ENCODE data around the gene SMYD3. TPM values are rescaled to one million over a fixed set of nuclear protein-coding genes. Genes with fewer than 3 reads are reported as not detected.

Gene SMYD3
- total and polyA plus RNA-seq, 2 donors (not counting 1 experiment from before 2014, with no cell fraction given), result 9.7 to 37.2 TPM

DNA sequence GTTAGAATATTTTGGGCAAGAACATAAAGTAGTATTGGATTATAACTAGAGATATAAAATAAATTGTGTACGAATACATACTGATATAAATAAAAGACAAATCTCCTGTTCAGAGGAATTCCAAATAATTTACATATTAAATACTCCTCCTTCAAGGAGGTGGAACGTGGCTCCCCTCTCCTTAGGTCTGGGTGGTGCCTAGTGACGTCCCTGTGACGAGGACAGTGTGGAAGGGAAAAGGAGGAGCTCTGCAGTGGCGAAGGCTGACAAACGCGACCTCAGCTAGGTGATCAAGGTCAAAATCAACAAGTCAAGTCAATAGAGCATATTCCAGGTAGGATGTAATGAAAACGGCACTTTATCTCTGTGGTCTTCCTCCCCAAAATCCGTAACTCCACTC, 310.0 kb downstream of the SMYD3 start:
- POLR2A ChIA-PET, result no interaction called here
- intact Hi-C loops (cut with micrococcal nuclease), result no loop called here

DNA sequence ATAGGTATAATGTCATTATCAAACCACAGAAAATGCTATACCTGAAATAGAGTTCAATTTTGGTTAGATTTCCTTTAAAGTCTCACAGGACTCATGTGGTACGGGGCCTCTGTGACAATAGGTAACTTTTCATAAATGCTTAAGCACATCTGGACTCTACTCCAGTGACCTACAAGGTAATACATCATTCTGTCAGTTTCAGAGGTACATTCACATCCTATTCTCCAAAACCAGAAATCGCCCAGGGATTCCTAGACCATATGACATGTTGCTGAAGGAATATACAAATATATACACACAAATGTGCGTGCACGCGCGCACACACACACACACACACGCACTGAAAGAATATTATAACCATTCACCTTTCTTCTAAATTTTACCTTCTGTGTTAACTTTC, 311.8 kb downstream of the SMYD3 start:
- Histone ChIP-seq H4K20me1 (ENCODE audit: control insufficient read depth, insufficient read depth, low read length, poor library complexity, severe bottlenecking) (no peaks in the 10 kb centered on the region), H3K9me3 (ENCODE audit: control extremely low read depth in 1 of 3, control insufficient read depth in 2 of 3, insufficient read depth in 1 of 3, low read length in 2 of 3) (no peaks in the 10 kb centered on the region), H3K4me2 (replicated peaks; ENCODE audit: low read depth, low read length, poor library complexity, severe bottlenecking) (no peak overlapping the region), H2AFZ (ENCODE audit: insufficient read depth, low read depth, low read length, poor library complexity, severe bottlenecking) (no peak overlapping the region), H3K4me3 (ENCODE audit: control extremely low read depth in 1 of 5, extremely low read depth in 1 of 5, insufficient read depth in 1 of 5, low read depth in 2 of 5, low read length in 4 of 5) (no peak overlapping the region), H3K36me3 (replicated peaks in 1 of 2; ENCODE audit: control extremely low read depth in 1 of 2, control insufficient read depth in 1 of 2, extremely low read depth in 1 of 2, insufficient read depth in 2 of 2, low read length in 1 of 2) (no peaks in the 10 kb centered on the region), H3K9ac (ENCODE audit: low read length) (no peak overlapping the region), H3K79me2 (ENCODE audit: control insufficient read depth, insufficient read depth, low read length) (no peaks in the 10 kb centered on the region), H3K27ac (ENCODE audit: low read length in 2 of 2) (no peak overlapping the region), H3K27me3 (replicated peaks in 1 of 4; ENCODE audit: control extremely low read depth in 1 of 4, control insufficient read depth in 3 of 4, insufficient read depth in 4 of 4, low read length in 3 of 4) (no peaks in the 10 kb centered on the region), H3K4me1 (ENCODE audit: control insufficient read depth in 2 of 2, insufficient read depth in 2 of 2, low read length in 2 of 2) (no peaks in the 10 kb centered on the region)
- no peaks in the 10 kb centered on the region for H3K9me3 Mint-ChIP-seq (ENCODE audit: insufficient read depth)
- ChIA-PET CTCF (no interaction called here), POLR2A (no interaction called here)
- TF ChIP-seq, protein P1, sequence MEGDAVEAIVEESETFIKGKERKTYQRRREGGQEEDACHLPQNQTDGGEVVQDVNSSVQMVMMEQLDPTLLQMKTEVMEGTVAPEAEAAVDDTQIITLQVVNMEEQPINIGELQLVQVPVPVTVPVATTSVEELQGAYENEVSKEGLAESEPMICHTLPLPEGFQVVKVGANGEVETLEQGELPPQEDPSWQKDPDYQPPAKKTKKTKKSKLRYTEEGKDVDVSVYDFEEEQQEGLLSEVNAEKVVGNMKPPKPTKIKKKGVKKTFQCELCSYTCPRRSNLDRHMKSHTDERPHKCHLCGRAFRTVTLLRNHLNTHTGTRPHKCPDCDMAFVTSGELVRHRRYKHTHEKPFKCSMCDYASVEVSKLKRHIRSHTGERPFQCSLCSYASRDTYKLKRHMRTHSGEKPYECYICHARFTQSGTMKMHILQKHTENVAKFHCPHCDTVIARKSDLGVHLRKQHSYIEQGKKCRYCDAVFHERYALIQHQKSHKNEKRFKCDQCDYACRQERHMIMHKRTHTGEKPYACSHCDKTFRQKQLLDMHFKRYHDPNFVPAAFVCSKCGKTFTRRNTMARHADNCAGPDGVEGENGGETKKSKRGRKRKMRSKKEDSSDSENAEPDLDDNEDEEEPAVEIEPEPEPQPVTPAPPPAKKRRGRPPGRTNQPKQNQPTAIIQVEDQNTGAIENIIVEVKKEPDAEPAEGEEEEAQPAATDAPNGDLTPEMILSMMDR (IDR thresholded peaks at IDR 0.05), result no peak
- TF ChIP-seq EZH2 (IDR thresholded peaks at IDR 0.05; ENCODE audit: borderline replicate concordance, insufficient read depth, low read depth, low read length, poor library complexity, severe bottlenecking), result no peak
- H3K27ac Mint-ChIP-seq, result no peak overlapping the region
- no peak overlapping the region for H3K4me3 Mint-ChIP-seq
- no peaks in the 10 kb centered on the region for H3K4me1 Mint-ChIP-seq
- DNase-seq (no peak), ATAC-seq (ENCODE audit: low read depth) (no peak)
- WGBS (ENCODE audit: insufficient coverage), result 80% methylated on average over 6 of the region's 7 CpGs
- H3K27me3 Mint-ChIP-seq, result no peaks in the 10 kb centered on the region
- intact Hi-C loops (cut with micrococcal nuclease), result no loop called here

More for the DNA sequence above, 310.0 kb downstream of the SMYD3 start:
- Histone ChIP-seq H4K20me1 (ENCODE audit: control insufficient read depth, insufficient read depth, low read length, poor library complexity, severe bottlenecking) (no peaks in the 10 kb centered on the region), H3K36me3 (replicated peaks in 1 of 2; ENCODE audit: control extremely low read depth in 1 of 2, control insufficient read depth in 1 of 2, extremely low read depth in 1 of 2, insufficient read depth in 2 of 2, low read length in 1 of 2) (no peaks in the 10 kb centered on the region), H3K4me1 (ENCODE audit: control insufficient read depth in 2 of 2, insufficient read depth in 2 of 2, low read length in 2 of 2) (no peaks in the 10 kb centered on the region), H3K27ac (ENCODE audit: low read length in 2 of 2) (no peak overlapping the region), H3K9me3 (ENCODE audit: control extremely low read depth in 1 of 3, control insufficient read depth in 2 of 3, insufficient read depth in 1 of 3, low read length in 2 of 3) (no peaks in the 10 kb centered on the region), H3K27me3 (replicated peaks in 1 of 4; ENCODE audit: control extremely low read depth in 1 of 4, control insufficient read depth in 3 of 4, insufficient read depth in 4 of 4, low read length in 3 of 4) (no peaks in the 10 kb centered on the region), H3K4me3 (ENCODE audit: control extremely low read depth in 1 of 5, extremely low read depth in 1 of 5, insufficient read depth in 1 of 5, low read depth in 2 of 5, low read length in 4 of 5) (no peak overlapping the region), H3K9ac (ENCODE audit: low read length) (no peak overlapping the region), H3K4me2 (replicated peaks; ENCODE audit: low read depth, low read length, poor library complexity, severe bottlenecking) (no peak overlapping the region), H2AFZ (ENCODE audit: insufficient read depth, low read depth, low read length, poor library complexity, severe bottlenecking) (no peak overlapping the region), H3K79me2 (ENCODE audit: control insufficient read depth, insufficient read depth, low read length) (no peaks in the 10 kb centered on the region)
- H3K4me3 Mint-ChIP-seq, result no peak overlapping the region
- TF ChIP-seq EZH2 (IDR thresholded peaks at IDR 0.05; ENCODE audit: borderline replicate concordance, insufficient read depth, low read depth, low read length, poor library complexity, severe bottlenecking), result no peak
- TF ChIP-seq, protein P1 (IDR thresholded peaks at IDR 0.05), result no peak
- no peak overlapping the region for H3K27ac Mint-ChIP-seq
- no peaks in the 10 kb centered on the region for H3K4me1 Mint-ChIP-seq
- CTCF ChIA-PET, result no interaction called here
- H3K27me3 Mint-ChIP-seq, result no peaks in the 10 kb centered on the region
- H3K9me3 Mint-ChIP-seq (ENCODE audit: insufficient read depth), result no peaks in the 10 kb centered on the region
- DNase-seq, result no peak
- no peak for ATAC-seq (ENCODE audit: low read depth)
- WGBS (ENCODE audit: insufficient coverage), result 93% methylated on average over 5 of the region's 9 CpGs
